Iris pigment epithelial cell (primary cell): ENCODE results near the gene NSFL1C.

Source experiments
- DNase-seq: peaks from one replicate; pipeline ENCODE4 v3.0.0-alpha.2; 2011; ENCODE audit warnings: low read depth

The NSFL1C gene

DNA sequence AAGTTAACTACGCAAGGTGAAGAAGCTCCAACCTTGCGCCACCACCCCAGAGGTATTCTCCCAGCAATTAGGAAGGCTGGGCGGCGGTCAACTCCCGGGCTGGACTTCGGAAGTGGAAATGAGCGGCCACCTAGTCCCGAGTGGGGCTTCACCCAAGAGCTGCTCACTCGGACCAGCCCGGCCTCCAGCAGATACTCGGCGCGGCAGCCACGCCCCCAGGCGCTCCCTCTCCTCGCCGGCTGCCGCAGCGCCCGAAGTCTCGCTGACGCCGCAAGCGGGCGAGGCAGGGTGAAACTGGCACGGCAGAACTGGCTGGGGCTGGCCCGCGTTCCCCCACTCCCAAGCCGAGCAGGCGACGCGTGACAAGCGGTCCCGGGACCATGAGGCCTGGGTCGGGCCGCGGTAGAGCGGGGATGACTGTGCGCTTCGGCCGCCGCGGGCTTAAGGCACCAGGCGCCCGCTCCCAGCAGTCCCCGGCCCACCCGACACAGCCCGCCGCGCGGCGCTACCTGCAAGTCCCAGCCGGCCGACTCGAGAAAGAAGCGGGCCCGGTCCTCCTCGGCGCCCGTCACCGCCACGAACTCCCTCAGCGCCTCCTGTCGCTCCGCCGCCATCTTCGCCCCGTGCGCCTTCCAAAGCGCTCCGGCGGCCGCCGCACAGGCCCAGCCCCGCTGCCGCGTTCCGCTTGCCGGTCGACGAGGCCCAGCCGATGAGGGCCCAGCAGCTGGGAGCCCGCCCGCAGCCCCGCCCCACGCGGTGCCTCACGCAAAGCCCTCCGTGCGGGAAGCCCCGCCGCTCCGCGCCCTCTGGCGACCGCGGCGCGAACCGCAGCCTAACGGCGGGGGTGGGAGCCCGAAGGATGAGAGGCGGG lies at the start of gene NSFL1C:
TSS of gene NSFL1C (minus strand) at position 639 of the 871 bp plus-strand sequence. CDS start at position 614, 25 bp downstream.
- peak; percentile 95 for DNase-seq

DNA sequence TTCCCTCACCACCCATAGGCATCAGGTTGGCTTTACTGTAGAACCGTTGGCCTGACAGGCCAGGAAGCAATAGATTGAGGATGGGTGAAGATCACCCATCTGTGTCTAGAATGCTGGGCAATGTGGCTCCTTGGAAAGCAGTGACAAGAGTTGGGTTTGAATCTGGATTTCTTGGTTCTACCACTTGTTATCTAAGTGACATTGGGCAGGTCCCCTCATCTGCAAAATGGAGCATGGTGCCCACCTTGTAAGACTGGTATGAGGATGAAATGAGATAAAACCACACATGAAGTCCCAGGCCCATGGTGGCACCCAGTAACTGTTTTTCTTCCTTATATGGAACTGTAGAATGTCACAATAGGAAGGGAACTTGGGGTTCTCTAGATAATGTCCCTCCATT lies 47.2 kb upstream of the NSFL1C start:
- no peak for DNase-seq

DNA sequence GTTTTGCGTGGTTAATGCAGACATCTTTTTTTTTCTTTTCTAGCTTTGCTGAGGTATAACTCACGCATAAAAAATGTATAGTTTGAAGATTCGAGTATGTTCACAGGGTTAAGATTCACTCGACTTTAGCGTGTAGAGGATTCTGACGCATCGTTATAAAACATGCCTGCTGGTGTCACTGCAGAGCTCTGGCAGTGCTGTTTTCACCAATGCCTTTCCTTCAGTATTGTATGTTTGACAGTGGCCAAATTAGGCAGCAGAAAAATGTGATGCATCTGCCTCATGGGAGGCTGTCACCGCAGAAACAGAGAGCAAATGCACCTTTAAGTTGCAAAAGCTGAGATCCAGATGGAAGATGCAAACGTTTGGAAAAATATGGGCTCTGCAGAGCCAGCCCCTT lies 42.6 kb upstream of the NSFL1C start:
- peak; percentile 8 for DNase-seq

DNA sequence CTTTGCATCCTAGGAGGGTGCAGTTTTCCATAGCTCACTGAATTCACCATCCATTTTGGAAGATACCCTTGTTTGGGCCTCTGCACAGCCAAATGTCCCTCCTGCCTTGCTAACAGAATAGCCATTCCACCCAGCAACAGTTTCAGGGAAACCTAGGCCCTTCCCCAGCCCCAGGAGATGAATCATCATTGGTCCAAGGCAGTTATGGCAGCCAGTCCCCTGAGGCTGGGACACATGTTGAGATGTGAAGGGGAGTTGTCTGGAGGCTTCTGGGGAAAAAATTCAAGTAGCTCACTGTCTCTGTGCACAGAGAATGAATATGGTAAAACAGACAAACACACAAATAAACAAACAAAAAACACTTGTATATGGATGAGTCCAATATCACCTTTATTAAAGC lies 41.9 kb upstream of the NSFL1C start:
- no peak for DNase-seq

DNA sequence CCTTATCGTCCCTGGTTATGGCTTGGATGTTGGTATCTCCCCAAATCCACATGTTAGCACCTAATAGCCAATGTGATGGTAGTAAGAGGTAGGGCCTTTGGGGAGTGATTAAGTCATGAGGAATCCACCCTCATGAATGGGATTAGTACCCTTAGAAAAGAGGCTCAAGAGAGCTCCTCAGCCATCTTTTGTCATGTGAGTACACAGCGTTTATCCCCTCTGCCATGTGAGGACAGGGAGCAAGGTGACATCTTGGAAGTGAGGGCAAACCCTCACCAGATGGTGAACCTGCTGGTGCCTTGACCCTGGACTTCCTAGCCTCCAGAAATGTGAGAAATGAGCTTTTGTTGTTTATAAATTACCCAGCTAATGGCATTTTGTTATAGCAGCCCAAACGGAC lies 40.6 kb upstream of the NSFL1C start:
- DNase-seq: no peak

DNA sequence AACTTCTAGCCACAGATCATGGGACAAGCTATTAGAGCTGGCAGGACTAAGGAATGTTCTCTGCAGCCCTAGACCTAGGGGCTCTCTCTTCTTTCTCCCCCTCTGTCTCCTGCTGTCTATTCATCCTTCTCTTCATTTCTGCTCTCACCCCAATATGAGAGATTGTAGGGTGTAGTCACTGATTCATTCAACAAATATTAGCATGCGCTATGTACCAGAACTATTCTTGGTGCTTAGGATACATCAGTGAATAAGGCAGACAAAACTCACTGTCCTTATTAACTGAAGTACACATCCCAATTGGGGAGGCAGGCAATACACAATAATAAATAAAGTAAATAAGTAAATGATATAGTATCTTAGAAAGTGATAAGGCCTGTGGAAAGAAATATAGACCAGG lies 39.2 kb upstream of the NSFL1C start:
- peak; percentile 2 for DNase-seq

DNA sequence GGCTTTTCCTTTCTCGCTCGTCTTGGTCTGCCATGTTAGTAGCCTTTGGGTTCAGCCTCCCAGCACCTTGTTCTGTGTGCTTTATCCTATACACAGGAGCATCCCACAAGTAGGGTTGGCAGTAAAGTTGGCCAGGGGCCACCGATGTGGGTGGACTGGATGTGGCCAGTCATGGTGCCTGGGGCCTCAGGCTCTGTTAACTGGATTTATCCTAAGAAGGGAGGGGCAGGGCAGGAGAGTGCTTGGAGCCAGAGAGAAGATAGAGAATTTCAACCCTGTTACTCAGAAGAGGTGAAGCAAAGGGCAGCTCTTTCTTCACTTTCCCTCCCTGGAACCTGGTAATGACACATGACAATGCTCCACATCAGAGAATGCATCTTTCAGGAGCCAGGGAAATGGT lies 38.7 kb upstream of the NSFL1C start:
- DNase-seq: peak; percentile 24

DNA sequence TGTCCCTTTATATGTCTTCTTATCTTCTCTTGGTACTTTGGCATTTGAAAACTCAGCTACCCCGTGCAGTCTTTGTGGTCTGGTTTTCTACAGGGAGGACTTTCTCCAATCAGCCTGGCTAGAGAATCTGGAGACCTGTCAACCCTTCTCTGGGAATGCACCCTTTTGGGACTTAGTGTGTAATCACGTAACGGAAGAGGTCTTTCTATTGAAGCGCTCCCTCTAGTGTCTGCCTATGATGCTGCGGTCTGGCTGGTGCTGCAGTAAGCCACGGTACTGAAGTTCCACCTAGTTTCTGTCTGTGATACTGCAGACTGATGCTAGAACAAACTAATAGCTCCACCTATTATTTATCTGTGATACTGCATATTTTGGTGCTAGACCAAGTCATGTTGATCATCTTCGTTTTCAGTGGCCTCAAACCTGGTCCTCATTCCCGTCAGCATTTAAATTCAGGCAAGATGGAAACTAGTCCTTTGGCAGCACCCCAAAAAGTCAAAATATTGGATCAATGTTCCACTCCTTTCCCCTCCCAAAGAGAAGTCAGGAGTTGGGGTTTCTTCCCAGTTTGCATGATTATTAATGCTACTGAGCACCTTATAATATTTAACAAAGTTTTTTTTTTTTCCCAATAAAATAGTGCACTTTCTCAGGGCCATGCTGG lies 37.0 kb upstream of the NSFL1C start:
- peak; percentile 93 for DNase-seq

DNA sequence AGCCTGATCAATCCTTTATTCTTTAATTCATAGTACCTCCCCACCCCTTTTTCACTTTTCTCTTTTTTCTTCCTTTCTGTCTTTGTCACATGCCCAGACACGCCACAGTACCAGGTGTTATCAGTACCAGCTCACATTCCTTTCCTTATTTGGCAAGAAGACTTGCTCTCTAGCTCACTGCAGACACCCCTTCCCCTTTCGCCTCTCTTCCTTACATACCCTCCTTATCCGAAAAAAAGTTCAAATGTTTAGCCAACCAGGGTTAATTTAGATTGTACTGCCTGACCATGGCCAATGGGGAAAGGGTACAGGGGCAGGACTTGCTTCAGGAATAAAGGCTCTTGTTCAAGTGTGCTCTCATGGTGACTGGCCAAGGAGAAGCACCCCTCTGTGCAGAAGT lies 33.8 kb upstream of the NSFL1C start:
- no peak for DNase-seq

DNA sequence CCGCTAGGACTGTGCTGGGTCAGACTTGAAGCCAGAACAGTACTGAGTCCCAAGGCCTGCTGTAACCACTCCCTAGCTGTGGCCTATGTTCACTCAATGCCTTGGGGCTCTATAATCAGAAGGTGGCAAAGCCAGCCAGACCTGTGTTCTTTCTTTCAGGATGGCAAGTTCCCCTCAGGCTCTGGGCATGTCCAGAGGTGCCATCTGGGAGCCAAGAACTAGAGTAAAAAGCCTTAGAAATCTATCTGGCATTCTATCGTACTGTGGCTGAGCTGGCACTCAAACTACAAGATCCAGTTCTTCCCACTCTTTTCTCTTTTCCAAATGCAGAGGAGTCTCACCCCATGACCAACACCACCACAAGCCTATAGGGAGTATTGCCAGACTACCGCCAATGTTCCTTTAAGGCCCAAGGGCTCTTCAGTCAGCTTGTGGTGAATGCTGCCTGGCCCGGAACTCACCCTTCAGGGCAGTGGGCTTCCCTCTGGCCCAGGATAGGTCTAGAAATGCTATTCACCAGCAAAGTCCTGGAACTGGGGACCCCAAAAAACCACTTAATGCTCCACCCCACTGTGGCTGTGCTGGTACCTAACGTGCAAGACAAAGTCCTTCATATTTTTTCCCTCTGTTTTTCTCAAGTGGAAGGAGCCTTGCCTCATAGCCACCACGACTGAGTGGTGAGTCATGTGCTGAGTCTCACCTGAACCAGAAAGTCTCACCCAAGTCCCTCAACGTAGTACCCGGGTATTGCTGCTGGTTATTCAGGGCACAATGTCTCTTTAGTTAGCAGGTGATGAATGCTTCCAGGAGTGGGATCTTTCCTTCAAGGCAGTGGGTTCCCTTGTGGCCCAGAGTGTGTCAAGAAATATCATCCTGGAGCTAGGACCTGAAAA lies 33.1 kb upstream of the NSFL1C start:
- DNase-seq: no peak

DNA sequence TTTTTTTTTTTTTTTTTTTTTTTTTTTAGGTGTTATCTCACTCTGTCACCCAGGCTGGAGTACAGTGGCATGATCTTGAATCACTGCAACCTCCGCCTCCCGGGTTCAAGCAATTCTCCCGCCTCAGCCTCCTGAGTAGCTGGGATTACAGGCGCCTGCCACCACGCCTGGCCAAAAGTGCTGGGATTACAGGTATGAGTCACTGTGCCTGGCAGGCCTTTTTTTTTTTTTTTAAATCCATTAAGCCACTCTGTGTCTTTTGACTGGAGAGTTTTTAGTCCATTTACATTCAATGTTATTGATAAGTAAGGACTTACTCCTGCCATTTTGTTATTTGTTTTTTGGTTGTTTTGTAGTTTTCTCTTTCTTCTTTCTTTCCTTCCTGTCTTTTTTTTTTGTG lies 30.7 kb upstream of the NSFL1C start:
- peak; percentile 8 for DNase-seq

DNA sequence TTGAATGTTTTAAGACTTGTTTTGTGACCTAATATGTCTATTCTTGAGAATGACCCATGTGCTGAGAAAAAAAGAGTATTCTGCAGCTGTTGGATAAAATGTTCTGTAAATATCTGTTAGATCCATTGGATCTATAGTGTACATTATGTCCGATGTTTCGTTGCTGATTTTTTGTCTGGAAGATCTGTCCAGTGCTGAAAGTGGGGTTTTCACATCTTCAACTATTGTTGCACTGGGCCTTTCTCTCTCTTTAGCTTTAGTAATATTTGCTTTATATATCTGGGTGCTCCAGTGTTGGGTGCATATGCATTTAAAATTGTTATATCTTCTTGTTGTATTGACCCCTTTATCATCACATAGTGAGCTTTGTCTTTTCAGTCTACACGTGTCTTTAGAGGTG lies 30.3 kb upstream of the NSFL1C start:
- no peak for DNase-seq

DNA sequence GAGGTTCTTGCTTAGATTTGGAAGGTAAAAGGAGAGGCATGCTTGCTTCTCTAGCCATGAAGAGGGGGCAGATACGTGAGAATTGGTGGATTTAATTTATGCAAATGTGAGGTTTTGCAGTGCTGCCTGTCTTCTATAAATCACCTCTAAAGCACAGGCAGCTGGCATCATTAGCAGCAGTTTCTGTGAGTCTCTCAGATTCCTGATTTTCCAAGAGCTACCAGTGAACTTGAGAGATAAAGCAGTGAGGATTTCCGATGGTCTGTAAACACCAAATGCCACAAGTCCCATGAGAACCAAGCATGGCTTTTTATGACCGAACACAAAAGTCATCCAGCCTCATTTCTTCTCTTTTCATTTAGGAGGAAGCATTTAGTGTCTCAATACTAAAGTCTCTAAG lies 27.8 kb upstream of the NSFL1C start:
- no peak for DNase-seq

DNA sequence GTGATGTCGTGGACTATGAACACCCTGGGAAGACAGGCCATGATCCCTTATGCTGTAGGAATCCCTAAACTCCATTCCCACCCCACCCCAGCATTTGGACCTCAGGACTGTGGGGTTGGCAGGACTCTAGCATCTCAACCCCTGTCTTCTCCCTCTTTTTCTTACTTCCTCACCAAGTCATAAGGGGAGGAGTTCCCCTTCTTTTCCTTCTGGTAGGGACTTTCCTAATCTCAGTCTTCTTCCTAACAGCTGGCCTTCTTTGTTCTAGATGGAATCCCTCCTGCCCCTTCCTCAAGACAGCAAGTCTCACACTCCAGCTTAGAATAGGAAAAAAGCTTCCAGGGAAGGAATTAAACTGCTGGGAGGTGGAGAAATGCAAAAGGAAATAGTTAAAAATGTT lies 26.9 kb upstream of the NSFL1C start:
- no peak for DNase-seq

DNA sequence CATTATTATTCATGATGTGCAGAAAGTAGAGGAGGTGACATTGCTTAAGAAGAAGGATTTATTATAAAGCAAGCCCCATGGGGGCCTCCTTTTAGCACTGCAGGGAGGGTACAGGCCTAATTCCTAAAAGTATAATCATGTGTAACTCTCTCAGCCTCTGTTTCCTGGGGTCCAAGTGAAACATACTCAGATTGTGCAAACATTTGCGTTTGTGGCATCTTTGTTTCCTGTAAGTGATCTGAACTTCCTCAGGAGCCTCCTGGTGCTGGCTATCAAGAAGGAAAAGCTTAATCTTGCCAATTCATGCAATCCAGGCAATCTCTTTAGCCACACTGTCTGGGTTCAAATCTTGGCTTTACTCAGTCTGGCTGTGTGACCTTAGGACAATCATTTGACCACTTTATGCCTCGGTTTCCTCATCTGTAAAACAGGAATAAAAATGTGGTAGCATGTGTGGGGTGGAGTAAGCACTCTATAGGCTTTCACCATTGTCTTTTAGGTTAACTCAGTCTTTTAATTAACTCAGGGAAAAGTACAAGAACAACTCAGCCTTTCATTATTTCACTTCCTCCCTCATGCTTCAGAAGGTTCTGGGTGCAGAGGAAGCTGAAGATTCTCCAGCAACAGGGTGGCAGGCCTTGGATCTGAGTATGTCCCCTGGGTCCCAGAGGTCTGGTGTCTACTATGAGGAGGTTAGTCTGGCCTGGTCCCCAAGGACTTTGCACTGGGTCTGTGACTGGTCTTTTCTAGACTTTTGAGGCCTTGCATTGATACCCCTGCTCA lies 25.4 kb upstream of the NSFL1C start:
- no peak for DNase-seq

DNA sequence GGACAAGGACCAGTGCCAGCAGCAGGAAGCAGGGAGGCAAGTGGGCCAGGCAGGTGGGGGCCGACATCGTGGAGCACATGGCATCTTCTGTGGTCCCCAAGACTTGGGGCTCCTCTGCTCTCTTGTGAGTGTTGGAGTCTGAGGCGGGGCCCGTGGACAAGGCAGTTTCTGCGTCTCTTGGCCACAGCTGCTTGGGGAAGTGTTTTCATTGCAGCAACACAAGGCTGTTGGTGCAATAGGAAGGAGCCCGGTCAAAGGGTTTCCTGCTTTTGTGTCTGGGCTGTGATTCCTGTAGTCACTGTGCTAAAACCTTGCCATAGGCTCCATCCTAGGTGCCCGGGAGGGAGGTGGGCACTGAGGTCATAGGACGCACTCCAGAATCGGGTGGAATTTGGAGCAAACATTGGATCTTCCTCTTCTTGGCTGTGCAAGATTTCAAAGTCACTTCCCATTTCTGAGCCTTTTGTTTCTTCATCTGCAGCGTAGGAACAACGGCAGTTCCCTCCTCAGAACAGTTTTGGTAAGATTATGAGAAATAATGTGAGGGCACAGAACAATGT lies 24.7 kb upstream of the NSFL1C start, which contains the start of gene SIRPB2:
TSS of gene SIRPB2 (minus strand) at position 140 of the 560 bp plus-strand sequence. CDS start at position 79, 61 bp downstream.
- no peak for DNase-seq

DNA sequence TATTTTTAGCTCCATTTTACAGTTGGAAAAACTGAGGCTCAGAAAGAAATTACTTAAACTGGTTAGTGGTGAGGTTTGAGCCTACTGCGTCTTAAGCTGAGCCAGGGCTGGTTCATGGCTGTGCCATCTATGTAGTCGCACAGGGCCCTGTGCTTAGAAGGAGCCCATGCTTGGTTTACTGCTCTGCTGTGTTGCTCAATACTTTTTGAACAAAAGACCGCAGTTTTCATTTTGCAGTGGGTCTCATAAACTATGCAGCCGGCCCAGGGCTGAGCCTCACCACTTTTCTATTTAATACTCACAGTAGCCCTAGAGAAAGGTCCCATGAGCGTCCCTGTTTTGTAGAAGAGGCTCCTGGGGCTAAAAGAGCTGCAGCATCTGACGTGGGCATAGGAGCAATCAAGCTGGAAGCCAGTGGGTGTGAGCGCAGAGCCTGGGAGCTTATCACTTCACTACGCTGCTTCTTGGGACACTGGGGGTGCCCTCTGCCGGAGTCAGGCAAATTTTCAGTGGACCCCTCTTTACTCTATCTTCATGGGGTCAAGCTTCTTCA lies 24.1 kb upstream of the NSFL1C start:
- DNase-seq: no peak

DNA sequence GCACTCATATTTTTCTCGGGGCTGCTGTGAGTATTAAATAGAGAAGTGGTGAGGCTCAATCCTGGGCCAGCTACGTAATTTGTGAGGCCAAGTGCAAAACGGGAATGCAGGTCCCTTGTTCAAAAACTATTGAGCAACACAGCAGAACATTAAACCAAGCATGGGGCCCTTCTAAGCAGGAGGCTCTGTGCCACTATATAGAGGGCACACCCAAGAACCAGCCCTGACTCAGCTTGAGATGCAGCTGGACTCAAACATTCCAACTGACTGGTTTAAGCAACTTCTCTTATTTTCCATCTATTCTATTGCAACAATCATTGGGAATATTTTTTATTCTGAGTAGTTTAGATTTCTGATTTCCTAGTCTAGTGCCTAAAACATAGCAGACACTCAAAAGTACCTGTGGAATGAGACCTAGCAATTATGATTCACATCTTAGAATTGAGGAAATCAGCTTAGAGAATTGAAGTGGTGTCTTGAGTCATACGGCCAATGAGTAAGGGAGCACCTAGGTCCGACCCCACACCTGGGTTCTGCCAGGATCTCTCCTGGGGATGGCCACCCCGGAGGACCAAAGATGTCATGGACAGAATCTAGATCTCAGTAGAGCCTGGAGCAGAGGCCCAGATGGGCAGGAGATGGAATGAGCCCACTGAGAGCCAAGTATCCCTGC lies 23.3 kb upstream of the NSFL1C start:
- DNase-seq: no peak

DNA sequence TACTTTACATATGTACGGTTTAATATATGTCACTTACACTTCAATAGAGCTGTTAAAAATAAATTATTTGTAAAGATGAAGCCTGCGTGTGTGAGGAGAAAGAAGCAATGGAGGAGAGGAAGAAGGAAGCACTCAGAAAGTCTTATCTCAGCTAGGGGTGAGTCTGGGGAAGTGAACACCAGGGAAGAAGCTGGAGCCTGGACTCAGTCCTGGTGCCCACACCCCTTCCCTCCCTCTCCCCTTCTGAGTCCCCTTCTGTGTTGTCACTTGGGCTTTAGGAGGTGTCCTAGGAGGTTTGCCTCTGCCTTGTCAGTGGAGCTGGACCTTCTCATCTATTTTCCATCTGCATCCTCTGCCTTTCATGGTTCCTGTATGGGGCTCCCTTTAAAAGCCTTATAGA lies 22.7 kb upstream of the NSFL1C start:
- DNase-seq: no peak

DNA sequence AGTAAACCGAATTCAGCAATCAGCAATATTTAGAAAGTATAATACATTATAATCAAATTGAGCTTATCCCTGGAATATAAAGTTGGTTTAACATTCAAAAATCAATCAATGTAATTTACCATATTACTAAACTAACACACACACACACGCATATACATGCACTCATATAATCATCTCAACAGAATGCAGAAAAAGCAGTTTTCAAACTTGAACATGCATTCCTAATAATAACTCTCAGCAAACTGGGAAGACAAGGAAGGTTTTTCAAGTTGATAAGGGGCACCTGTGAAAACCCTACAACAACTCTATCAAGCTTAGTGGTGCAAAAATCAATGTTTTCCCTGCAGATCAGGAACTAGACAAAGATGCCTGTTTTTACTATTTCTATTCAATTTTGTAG lies 19.9 kb upstream of the NSFL1C start:
- no peak for DNase-seq
